Limb (tissue), 2 donors: Measurements from ENCODE around the gene ITGAD.

ENCODE experiments used
- DNase-seq, 2 donors: peaks; one replicate each; pipeline ENCODE4 v3.0.0-alpha.2; 2016; ENCODE audit errors: extremely low spot score in 2 of 2

ITGAD gene

GRCh38 chr16:31393056-31393455 is at the start of gene ITGAD:
Gene ITGAD (plus strand): TSS chr16:31393335. CDS start chr16:31393361, 26 bp downstream.
- DNase-seq, result no peak

GRCh38 chr16:31344712-31345111 is 48.4 kb upstream of the ITGAD start:
- no peak for DNase-seq

GRCh38 chr16:31347445-31347844 is 45.7 kb upstream of the ITGAD start:
- DNase-seq, result no peak

- DNase-seq, result no peak
These were observed 44.6 kb upstream of the ITGAD start for GRCh38 chr16:31348579-31348978.

- no peak for DNase-seq
These were observed 42.7 kb upstream of the ITGAD start for GRCh38 chr16:31350275-31351005.

- DNase-seq, result no peak
These were observed 41.7 kb upstream of the ITGAD start for GRCh38 chr16:31351246-31351941.

GRCh38 chr16:31351942-31352325 is 41.2 kb upstream of the ITGAD start:
- DNase-seq, result no peak

- DNase-seq, result no peak
These were observed 40.6 kb upstream of the ITGAD start for GRCh38 chr16:31352376-31353115.

- no peak for DNase-seq
These were observed 38.5 kb upstream of the ITGAD start, which contains the start of gene ITGAX for GRCh38 chr16:31354394-31355291. Gene ITGAX (plus strand): TSS chr16:31355176. CDS start chr16:31355255, 79 bp downstream.

- no peak for DNase-seq
These were observed 37.6 kb upstream of the ITGAD start for GRCh38 chr16:31355431-31356100.

GRCh38 chr16:31356566-31357323 is 36.4 kb upstream of the ITGAD start:
- DNase-seq, result no peak

- DNase-seq, result no peak
These were observed 35.6 kb upstream of the ITGAD start for GRCh38 chr16:31357324-31358109.

- no peak for DNase-seq
These were observed 32.9 kb upstream of the ITGAD start for GRCh38 chr16:31360251-31360650.

- DNase-seq, result no peak
These were observed 31.7 kb upstream of the ITGAD start for GRCh38 chr16:31361201-31362110.

- DNase-seq, result no peak
These were observed 30.4 kb upstream of the ITGAD start for GRCh38 chr16:31362476-31363405.

GRCh38 chr16:31363721-31364120 is 29.4 kb upstream of the ITGAD start:
- no peak for DNase-seq

GRCh38 chr16:31364421-31364820 is 28.7 kb upstream of the ITGAD start:
- no peak for DNase-seq
